Measurements from ENCODE around the gene RETREG1.

DNA sequence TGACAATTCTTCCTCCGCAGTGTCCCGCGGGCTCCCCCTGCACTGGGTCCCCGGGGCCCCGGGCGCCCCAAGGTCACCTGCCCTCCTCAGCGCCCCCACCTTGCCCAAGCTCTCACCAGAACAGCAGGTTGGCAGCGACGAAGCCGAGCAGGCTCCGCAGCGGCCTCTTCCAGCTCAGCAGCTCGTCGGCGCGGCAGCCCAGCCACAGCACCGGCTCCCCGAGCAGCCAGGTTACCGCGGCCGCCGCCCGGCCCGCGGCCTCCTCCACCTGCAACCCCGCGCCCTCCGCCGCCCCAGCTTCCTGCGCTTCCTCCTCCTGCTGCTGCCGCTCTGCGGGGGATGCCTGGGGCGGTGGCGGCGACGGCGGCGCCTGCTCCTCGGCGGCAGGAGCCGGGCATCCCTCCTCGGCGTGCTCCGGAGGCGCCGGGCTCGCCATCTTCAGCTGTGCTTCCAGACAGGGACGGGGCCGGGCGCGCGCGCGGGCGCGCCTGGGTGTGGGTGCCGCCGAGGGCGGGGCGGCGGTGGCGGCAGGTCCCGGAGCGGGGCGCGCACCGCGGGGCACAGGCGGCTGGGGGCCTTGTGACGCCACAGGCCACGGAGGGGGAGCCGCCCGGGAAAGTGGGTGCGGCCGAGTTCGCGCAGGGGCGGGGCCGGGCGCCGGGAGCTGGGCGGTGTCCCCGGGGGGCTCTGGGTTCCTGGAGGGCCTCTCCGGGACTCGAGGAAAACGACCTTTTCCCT is at the start of gene RETREG1:
- TF ChIP-seq EZH2phosphoT487 (IDR thresholded peaks at IDR 0.05; ENCODE audit: unreplicated experiment) = no peak
- TF ChIP-seq, protein P1, sequence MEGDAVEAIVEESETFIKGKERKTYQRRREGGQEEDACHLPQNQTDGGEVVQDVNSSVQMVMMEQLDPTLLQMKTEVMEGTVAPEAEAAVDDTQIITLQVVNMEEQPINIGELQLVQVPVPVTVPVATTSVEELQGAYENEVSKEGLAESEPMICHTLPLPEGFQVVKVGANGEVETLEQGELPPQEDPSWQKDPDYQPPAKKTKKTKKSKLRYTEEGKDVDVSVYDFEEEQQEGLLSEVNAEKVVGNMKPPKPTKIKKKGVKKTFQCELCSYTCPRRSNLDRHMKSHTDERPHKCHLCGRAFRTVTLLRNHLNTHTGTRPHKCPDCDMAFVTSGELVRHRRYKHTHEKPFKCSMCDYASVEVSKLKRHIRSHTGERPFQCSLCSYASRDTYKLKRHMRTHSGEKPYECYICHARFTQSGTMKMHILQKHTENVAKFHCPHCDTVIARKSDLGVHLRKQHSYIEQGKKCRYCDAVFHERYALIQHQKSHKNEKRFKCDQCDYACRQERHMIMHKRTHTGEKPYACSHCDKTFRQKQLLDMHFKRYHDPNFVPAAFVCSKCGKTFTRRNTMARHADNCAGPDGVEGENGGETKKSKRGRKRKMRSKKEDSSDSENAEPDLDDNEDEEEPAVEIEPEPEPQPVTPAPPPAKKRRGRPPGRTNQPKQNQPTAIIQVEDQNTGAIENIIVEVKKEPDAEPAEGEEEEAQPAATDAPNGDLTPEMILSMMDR (conservative IDR thresholded peaks at IDR 0.05; ENCODE audit: low read depth in 2 of 2) = no peak
- no peak for TF ChIP-seq POLR2AphosphoS5 (IDR thresholded peaks at IDR 0.05; ENCODE audit: low read depth)
- no peak for TF ChIP-seq EZH2 (IDR thresholded peaks at IDR 0.05; ENCODE audit: low read depth, unreplicated experiment)
- TF ChIP-seq CREB1 (CRISPR knock-in tag; IDR thresholded peaks at IDR 0.05; ENCODE audit: low read depth) = no peak
- TF ChIP-seq, protein P2, sequence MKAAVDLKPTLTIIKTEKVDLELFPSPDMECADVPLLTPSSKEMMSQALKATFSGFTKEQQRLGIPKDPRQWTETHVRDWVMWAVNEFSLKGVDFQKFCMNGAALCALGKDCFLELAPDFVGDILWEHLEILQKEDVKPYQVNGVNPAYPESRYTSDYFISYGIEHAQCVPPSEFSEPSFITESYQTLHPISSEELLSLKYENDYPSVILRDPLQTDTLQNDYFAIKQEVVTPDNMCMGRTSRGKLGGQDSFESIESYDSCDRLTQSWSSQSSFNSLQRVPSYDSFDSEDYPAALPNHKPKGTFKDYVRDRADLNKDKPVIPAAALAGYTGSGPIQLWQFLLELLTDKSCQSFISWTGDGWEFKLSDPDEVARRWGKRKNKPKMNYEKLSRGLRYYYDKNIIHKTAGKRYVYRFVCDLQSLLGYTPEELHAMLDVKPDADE (IDR thresholded peaks at IDR 0.05) = no peak
- TF ChIP-seq, protein P3, sequence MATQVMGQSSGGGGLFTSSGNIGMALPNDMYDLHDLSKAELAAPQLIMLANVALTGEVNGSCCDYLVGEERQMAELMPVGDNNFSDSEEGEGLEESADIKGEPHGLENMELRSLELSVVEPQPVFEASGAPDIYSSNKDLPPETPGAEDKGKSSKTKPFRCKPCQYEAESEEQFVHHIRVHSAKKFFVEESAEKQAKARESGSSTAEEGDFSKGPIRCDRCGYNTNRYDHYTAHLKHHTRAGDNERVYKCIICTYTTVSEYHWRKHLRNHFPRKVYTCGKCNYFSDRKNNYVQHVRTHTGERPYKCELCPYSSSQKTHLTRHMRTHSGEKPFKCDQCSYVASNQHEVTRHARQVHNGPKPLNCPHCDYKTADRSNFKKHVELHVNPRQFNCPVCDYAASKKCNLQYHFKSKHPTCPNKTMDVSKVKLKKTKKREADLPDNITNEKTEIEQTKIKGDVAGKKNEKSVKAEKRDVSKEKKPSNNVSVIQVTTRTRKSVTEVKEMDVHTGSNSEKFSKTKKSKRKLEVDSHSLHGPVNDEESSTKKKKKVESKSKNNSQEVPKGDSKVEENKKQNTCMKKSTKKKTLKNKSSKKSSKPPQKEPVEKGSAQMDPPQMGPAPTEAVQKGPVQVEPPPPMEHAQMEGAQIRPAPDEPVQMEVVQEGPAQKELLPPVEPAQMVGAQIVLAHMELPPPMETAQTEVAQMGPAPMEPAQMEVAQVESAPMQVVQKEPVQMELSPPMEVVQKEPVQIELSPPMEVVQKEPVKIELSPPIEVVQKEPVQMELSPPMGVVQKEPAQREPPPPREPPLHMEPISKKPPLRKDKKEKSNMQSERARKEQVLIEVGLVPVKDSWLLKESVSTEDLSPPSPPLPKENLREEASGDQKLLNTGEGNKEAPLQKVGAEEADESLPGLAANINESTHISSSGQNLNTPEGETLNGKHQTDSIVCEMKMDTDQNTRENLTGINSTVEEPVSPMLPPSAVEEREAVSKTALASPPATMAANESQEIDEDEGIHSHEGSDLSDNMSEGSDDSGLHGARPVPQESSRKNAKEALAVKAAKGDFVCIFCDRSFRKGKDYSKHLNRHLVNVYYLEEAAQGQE (IDR thresholded peaks at IDR 0.05; ENCODE audit: unreplicated experiment) = no peak
- no peak for TF ChIP-seq ZNF114 (CRISPR knock-in tag; IDR thresholded peaks at IDR 0.05)
- no peak for TF ChIP-seq ZNF331 (CRISPR knock-in tag; IDR thresholded peaks at IDR 0.05; ENCODE audit: low read depth)
- no peak for TF ChIP-seq JUNB (IDR thresholded peaks at IDR 0.05; ENCODE audit: unreplicated experiment)
- TF ChIP-seq, protein P4, sequence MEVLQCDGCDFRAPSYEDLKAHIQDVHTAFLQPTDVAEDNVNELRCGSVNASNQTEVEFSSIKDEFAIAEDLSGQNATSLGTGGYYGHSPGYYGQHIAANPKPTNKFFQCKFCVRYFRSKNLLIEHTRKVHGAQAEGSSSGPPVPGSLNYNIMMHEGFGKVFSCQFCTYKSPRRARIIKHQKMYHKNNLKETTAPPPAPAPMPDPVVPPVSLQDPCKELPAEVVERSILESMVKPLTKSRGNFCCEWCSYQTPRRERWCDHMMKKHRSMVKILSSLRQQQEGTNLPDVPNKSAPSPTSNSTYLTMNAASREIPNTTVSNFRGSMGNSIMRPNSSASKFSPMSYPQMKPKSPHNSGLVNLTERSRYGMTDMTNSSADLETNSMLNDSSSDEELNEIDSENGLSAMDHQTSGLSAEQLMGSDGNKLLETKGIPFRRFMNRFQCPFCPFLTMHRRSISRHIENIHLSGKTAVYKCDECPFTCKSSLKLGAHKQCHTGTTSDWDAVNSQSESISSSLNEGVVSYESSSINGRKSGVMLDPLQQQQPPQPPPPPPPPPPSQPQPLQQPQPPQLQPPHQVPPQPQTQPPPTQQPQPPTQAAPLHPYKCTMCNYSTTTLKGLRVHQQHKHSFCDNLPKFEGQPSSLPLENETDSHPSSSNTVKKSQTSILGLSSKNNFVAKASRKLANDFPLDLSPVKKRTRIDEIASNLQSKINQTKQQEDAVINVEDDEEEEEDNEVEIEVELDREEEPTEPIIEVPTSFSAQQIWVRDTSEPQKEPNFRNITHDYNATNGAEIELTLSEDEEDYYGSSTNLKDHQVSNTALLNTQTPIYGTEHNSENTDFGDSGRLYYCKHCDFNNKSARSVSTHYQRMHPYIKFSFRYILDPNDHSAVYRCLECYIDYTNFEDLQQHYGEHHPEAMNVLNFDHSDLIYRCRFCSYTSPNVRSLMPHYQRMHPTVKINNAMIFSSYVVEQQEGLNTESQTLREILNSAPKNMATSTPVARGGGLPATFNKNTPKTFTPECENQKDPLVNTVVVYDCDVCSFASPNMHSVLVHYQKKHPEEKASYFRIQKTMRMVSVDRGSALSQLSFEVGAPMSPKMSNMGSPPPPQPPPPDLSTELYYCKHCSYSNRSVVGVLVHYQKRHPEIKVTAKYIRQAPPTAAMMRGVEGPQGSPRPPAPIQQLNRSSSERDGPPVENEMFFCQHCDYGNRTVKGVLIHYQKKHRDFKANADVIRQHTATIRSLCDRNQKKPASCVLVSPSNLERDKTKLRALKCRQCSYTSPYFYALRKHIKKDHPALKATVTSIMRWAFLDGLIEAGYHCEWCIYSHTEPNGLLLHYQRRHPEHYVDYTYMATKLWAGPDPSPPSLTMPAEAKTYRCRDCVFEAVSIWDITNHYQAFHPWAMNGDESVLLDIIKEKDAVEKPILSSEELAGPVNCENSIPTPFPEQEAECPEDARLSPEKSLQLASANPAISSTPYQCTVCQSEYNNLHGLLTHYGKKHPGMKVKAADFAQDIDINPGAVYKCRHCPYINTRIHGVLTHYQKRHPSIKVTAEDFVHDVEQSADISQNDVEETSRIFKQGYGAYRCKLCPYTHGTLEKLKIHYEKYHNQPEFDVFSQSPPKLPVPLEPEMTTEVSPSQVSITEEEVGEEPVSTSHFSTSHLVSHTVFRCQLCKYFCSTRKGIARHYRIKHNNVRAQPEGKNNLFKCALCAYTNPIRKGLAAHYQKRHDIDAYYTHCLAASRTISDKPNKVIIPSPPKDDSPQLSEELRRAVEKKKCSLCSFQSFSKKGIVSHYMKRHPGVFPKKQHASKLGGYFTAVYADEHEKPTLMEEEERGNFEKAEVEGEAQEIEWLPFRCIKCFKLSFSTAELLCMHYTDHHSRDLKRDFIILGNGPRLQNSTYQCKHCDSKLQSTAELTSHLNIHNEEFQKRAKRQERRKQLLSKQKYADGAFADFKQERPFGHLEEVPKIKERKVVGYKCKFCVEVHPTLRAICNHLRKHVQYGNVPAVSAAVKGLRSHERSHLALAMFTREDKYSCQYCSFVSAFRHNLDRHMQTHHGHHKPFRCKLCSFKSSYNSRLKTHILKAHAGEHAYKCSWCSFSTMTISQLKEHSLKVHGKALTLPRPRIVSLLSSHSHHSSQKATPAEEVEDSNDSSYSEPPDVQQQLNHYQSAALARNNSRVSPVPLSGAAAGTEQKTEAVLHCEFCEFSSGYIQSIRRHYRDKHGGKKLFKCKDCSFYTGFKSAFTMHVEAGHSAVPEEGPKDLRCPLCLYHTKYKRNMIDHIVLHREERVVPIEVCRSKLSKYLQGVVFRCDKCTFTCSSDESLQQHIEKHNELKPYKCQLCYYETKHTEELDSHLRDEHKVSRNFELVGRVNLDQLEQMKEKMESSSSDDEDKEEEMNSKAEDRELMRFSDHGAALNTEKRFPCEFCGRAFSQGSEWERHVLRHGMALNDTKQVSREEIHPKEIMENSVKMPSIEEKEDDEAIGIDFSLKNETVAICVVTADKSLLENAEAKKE (CRISPR knock-in tag; IDR thresholded peaks at IDR 0.05) = no peak
- no peak for TF ChIP-seq STAT1 (IDR thresholded peaks at IDR 0.05; ENCODE audit: unreplicated experiment)
- no peak for TF ChIP-seq NANOG (IDR thresholded peaks at IDR 0.05; ENCODE audit: borderline replicate concordance)

Measured in GM23338 (cell line).